Effector memory CD8-positive, alpha-beta T cell (primary cell): ENCODE data around the gene SHOX.
"Not testable (repeated sequence)": the region's sequence is repeated elsewhere in the genome, so short reads cannot be mapped to it uniquely, and the experiment has no call there.

Source experiments
- ATAC-seq: fragments of 150-1000 bp; cut with Tn5 transposase; replicated peaks from 2 replicates; pipeline ENCODE4 v1.10.0; 2021; ENCODE audit warnings: mild to moderate bottlenecking, moderate library complexity
- DNase-seq, 3 experiments: peaks; one replicate each; pipeline ENCODE4 v3.0.0; 2021
- H3K27ac Mint-ChIP-seq, 2 donors: one replicate each; pipeline ENCODE4 v1.8.0; 2022; ENCODE audit warnings: mild to moderate bottlenecking in 2 of 2, mixed read lengths in 2 of 2, moderate library complexity in 2 of 2
- H3K27me3 Mint-ChIP-seq, 2 donors: one replicate each; pipeline ENCODE4 v1.8.0; 2022; ENCODE audit warnings: mixed read lengths in 2 of 2
- H3K36me3 Mint-ChIP-seq: one replicate; pipeline ENCODE4 v1.8.0; 2022; ENCODE audit warnings: mild to moderate bottlenecking, moderate library complexity, mixed read lengths; ENCODE audit not compliant: insufficient read depth
- H3K4me1 Mint-ChIP-seq, 2 donors: one replicate each; pipeline ENCODE4 v1.8.0; 2022; ENCODE audit warnings: low read depth in 2 of 2, mixed read lengths in 2 of 2
- H3K4me3 Mint-ChIP-seq, 2 donors: one replicate each; pipeline ENCODE4 v1.8.0; 2022; ENCODE audit warnings: mild to moderate bottlenecking in 2 of 2, mixed read lengths in 2 of 2, moderate library complexity in 2 of 2
- H3K9me3 Mint-ChIP-seq, 2 donors: one replicate each; pipeline ENCODE4 v1.8.0; 2022; ENCODE audit warnings: mixed read lengths in 2 of 2
- total RNA-seq, 9 experiments: gene quantifications; one replicate each; lab custom pipeline; 2026; lab: John Stamatoyannopoulos, UW

The SHOX gene
- total RNA-seq: 0 to 0.10 (median 0) reads per million in 9 experiments

- no peaks in the 10 kb centered on the region for H3K36me3 Mint-ChIP-seq
- H3K27ac Mint-ChIP-seq: no peak within 1 kb of the TSS
- peaks cover 0 to 25% of the 10 kb centered on the region in 2 donors for H3K4me1 Mint-ChIP-seq
- peaks cover 18 to 19% of the 10 kb centered on the region in 2 donors for H3K9me3 Mint-ChIP-seq
- peaks cover 53 to 61% of the 10 kb centered on the region in 2 donors for H3K27me3 Mint-ChIP-seq
- ATAC-seq (no peak), DNase-seq (no peak)
- no peak within 1 kb of the TSS for H3K4me3 Mint-ChIP-seq
Measured at GRCh38 chrX:630612-631496, at the start of gene SHOX. SHOX (plus strand) TSS chrX:630791; CDS start chrX:630898, 107 bp downstream.

GRCh38 chrX:581066-581465 is 49.5 kb upstream of the SHOX start:
- Mint-ChIP-seq H3K4me3 (no peak overlapping the region), H3K36me3 (no peaks in the 10 kb centered on the region), H3K4me1 (no peaks in the 10 kb centered on the region), H3K9me3 (peaks cover 2 to 22% of the 10 kb centered on the region in 2 donors), H3K27ac (no peak overlapping the region), H3K27me3 (no peaks in the 10 kb centered on the region)
- DNase-seq (no peak), ATAC-seq (no peak)

GRCh38 chrX:581720-582298 is 48.8 kb upstream of the SHOX start:
- no peaks in the 10 kb centered on the region for H3K27me3 Mint-ChIP-seq
- peaks cover 2 to 22% of the 10 kb centered on the region in 2 donors for H3K9me3 Mint-ChIP-seq
- no peak overlapping the region for H3K4me3 Mint-ChIP-seq
- no peaks in the 10 kb centered on the region for H3K4me1 Mint-ChIP-seq
- no peak for ATAC-seq
- no peaks in the 10 kb centered on the region for H3K36me3 Mint-ChIP-seq
- no peak for DNase-seq
- no peak overlapping the region for H3K27ac Mint-ChIP-seq

- H3K4me1 Mint-ChIP-seq: no peaks in the 10 kb centered on the region
- H3K36me3 Mint-ChIP-seq: no peaks in the 10 kb centered on the region
- H3K4me3 Mint-ChIP-seq: no peak overlapping the region
- no peak overlapping the region for H3K27ac Mint-ChIP-seq
- ATAC-seq (no peak), DNase-seq (no peak)
- H3K27me3 Mint-ChIP-seq: no peaks in the 10 kb centered on the region
- peaks cover 0 to 3% of the 10 kb centered on the region in 2 donors for H3K9me3 Mint-ChIP-seq
Measured at GRCh38 chrX:584572-584971, 46.0 kb upstream of the SHOX start.

- ATAC-seq: no peak
- no peaks in the 10 kb centered on the region for H3K36me3 Mint-ChIP-seq
- no peak overlapping the region for H3K4me3 Mint-ChIP-seq
- no peak overlapping the region for H3K27ac Mint-ChIP-seq
- H3K9me3 Mint-ChIP-seq: peaks cover 0 to 3% of the 10 kb centered on the region in 2 donors
- H3K27me3 Mint-ChIP-seq: no peaks in the 10 kb centered on the region
- H3K4me1 Mint-ChIP-seq: no peaks in the 10 kb centered on the region
- no peak for DNase-seq
Measured at GRCh38 chrX:585115-585808, 45.3 kb upstream of the SHOX start.

GRCh38 chrX:586351-586750 is 44.2 kb upstream of the SHOX start:
- H3K36me3 Mint-ChIP-seq: no peaks in the 10 kb centered on the region
- no peaks in the 10 kb centered on the region for H3K27me3 Mint-ChIP-seq
- ATAC-seq (no peak), DNase-seq (no peak)
- no peaks in the 10 kb centered on the region for H3K4me1 Mint-ChIP-seq
- H3K27ac Mint-ChIP-seq: no peak overlapping the region
- no peak overlapping the region for H3K4me3 Mint-ChIP-seq
- peaks cover 0 to 3% of the 10 kb centered on the region in 2 donors for H3K9me3 Mint-ChIP-seq

GRCh38 chrX:589261-589660 is 41.3 kb upstream of the SHOX start:
- not testable (repeated sequence) for DNase-seq, H3K36me3 Mint-ChIP-seq, ATAC-seq, H3K4me1 Mint-ChIP-seq, H3K4me3 Mint-ChIP-seq, H3K27me3 Mint-ChIP-seq, H3K27ac Mint-ChIP-seq, H3K9me3 Mint-ChIP-seq

GRCh38 chrX:590693-591404 is 39.7 kb upstream of the SHOX start:
- no peak overlapping the region for H3K27ac Mint-ChIP-seq
- H3K4me1 Mint-ChIP-seq: no peaks in the 10 kb centered on the region
- peaks cover 6 to 7% of the 10 kb centered on the region in 2 donors for H3K9me3 Mint-ChIP-seq
- ATAC-seq (no peak), DNase-seq (no peak)
- no peak overlapping the region for H3K4me3 Mint-ChIP-seq
- H3K27me3 Mint-ChIP-seq: no peaks in the 10 kb centered on the region
- H3K36me3 Mint-ChIP-seq: no peaks in the 10 kb centered on the region

GRCh38 chrX:599837-600715 is 30.5 kb upstream of the SHOX start:
- no peaks in the 10 kb centered on the region for H3K36me3 Mint-ChIP-seq
- no peak for DNase-seq

GRCh38 chrX:603029-603428 is 27.6 kb upstream of the SHOX start:
- H3K4me1 Mint-ChIP-seq, DNase-seq, H3K27me3 Mint-ChIP-seq, H3K27ac Mint-ChIP-seq, H3K36me3 Mint-ChIP-seq, ATAC-seq, H3K4me3 Mint-ChIP-seq: not testable (repeated sequence)
- peaks cover 6 to 15% of the 10 kb centered on the region in 2 donors for H3K9me3 Mint-ChIP-seq

More at GRCh38 chrX:599837-600715, 30.5 kb upstream of the SHOX start:
- Mint-ChIP-seq H3K27me3 (no peaks in the 10 kb centered on the region), H3K4me1 (no peaks in the 10 kb centered on the region), H3K9me3 (peaks cover 15 to 23% of the 10 kb centered on the region in 2 donors), H3K4me3 (no peak overlapping the region), H3K27ac (no peak overlapping the region)
- no peak for ATAC-seq

- not testable (repeated sequence) for H3K4me3 Mint-ChIP-seq, H3K27ac Mint-ChIP-seq, H3K4me1 Mint-ChIP-seq, H3K36me3 Mint-ChIP-seq, ATAC-seq, DNase-seq, H3K27me3 Mint-ChIP-seq
- H3K9me3 Mint-ChIP-seq: peaks cover 7 to 15% of the 10 kb centered on the region in 2 donors
Measured at GRCh38 chrX:604616-605015, 26.0 kb upstream of the SHOX start.

- not testable (repeated sequence) for H3K4me3 Mint-ChIP-seq, H3K36me3 Mint-ChIP-seq, H3K27me3 Mint-ChIP-seq, ATAC-seq, H3K27ac Mint-ChIP-seq, H3K4me1 Mint-ChIP-seq, DNase-seq
- H3K9me3 Mint-ChIP-seq: peaks cover 9 to 23% of the 10 kb centered on the region in 2 donors
Measured at GRCh38 chrX:608088-608487, 22.5 kb upstream of the SHOX start.
